Esophagus muscularis mucosa (tissue), 4 donors: ENCODE measurements around the gene FGF8.

ENCODE experiments used
- CTCF ChIP-seq, 3 experiments: fragments of 200-600 bp in 2 of 3; fragments of 450-650 bp in 1 of 3; sonication (generic) in 2 of 3; IDR thresholded peaks; one replicate each; pipeline ENCODE4 v1.5.1; 2017 to 2019; ENCODE audit warnings: antibody characterized with exemption in 3 of 3, mild to moderate bottlenecking in 2 of 3, moderate library complexity in 1 of 3
- EP300 ChIP-seq: sonication (generic); formaldehyde crosslinking; IDR thresholded peaks from one replicate; pipeline ENCODE4 v1.6.1; 2017; ENCODE audit warnings: antibody characterized with exemption
- POLR2A ChIP-seq: fragments of 450-650 bp; IDR thresholded peaks from one replicate; pipeline ENCODE4 v1.6.1; 2017; ENCODE audit warnings: antibody characterized with exemption, moderate library complexity, mild to moderate bottlenecking, low read depth

GRCh38 chr10:101759309-101760247 is 16.3 kb downstream of the FGF8 start:
- TF ChIP-seq POLR2A (no peak), CTCF (IDR thresholded peaks at IDR 0.05) (no peak), EP300 (no peak)
